Lower lobe of right lung (tissue), 2 donors: Measurements from ENCODE around the gene HIGD2B. TPM values are rescaled to one million over a fixed set of nuclear protein-coding genes. Genes with fewer than 3 reads are reported as not detected.
A peak's percentile ranks its signal among the peaks of the same experiment; 100 is the strongest.
"Not testable (repeated sequence)": the region's sequence is repeated elsewhere in the genome, so short reads cannot be mapped to it uniquely, and the experiment has no call there.

Source experiments
- ATAC-seq, 2 donors: fragments of 200-7000 bp; cut with Tn5 transposase; one replicate each; pipeline ENCODE4 v1.9.1; 2020 to 2022; ENCODE audit warnings: mild to moderate bottlenecking in 2 of 2, moderate library complexity in 2 of 2
- DNase-seq: peaks from one replicate; pipeline ENCODE4 v3.0.0-alpha.2; 2020
- H3K27ac ChIP-seq: fragments of 200-600 bp; one replicate; pipeline ENCODE4 v1.8.0; 2022
- H3K27me3 ChIP-seq: fragments of 200-600 bp; one replicate; pipeline ENCODE4 v1.8.0; 2022; ENCODE audit warnings: low read depth
- H3K36me3 ChIP-seq: fragments of 200-600 bp; one replicate; pipeline ENCODE4 v1.8.0; 2022; ENCODE audit warnings: mild to moderate bottlenecking
- H3K4me1 ChIP-seq: fragments of 200-600 bp; one replicate; pipeline ENCODE4 v1.8.0; 2022
- H3K4me3 ChIP-seq: fragments of 200-600 bp; one replicate; pipeline ENCODE4 v1.8.0; 2022; ENCODE audit warnings: mild to moderate bottlenecking
- H3K9me3 ChIP-seq: fragments of 200-600 bp; one replicate; pipeline ENCODE4 v1.8.0; 2022
- CTCF ChIP-seq: fragments of 200-600 bp; IDR thresholded peaks from one replicate; pipeline ENCODE4 v1.8.0; 2022; ENCODE audit warnings: antibody characterized with exemption, mild to moderate bottlenecking
- intact Hi-C: fragments of 100-400 bp; cut with DNase I; formaldehyde crosslinking; loops from one replicate; pipeline ENCODE4 v1.11.0; 2022
- total RNA-seq: library from RNA; stranded (reverse); fragmentation: NEBNext Ultra II Directional; extraction: Animal tissue kit (Norgen Biotek cat#: 25700); gene quantifications from one replicate; pipeline ENCODE4 v1.2.1, GENCODE V29; 2021
- donor health status: DM: no; HTN: yes; CAD: no; lungs with severe emphysema.

The HIGD2B gene
- total RNA-seq, 1 donor from 2014 or later: not detected

GRCh38 chr15:72722071-72722696, 36.2 kb upstream of the HIGD2B start:
- intact Hi-C loops: no loop called here
- Histone ChIP-seq H3K36me3 (peaks cover 27% of the 10 kb centered on the region), H3K27ac (no peak overlapping the region), H3K4me3 (no peak overlapping the region), H3K9me3 (no peaks in the 10 kb centered on the region), H3K27me3 (no peaks in the 10 kb centered on the region), H3K4me1 (no peaks in the 10 kb centered on the region)
- DNase-seq (peak; percentile 57), ATAC-seq (peak in 1 of 2 donors; percentile 61)
- TF ChIP-seq CTCF: peak; percentile 66

GRCh38 chr15:72708551-72709303, 22.7 kb upstream of the HIGD2B start:
- H3K4me1 ChIP-seq, DNase-seq, intact Hi-C loops, H3K27me3 ChIP-seq, H3K9me3 ChIP-seq, H3K4me3 ChIP-seq, ATAC-seq, H3K27ac ChIP-seq: not testable (repeated sequence)
- peaks cover 27% of the 10 kb centered on the region for H3K36me3 ChIP-seq

GRCh38 chr15:72706266-72706665, 20.3 kb upstream of the HIGD2B start:
- DNase-seq (no peak), ATAC-seq (no peak)
- no peak overlapping the region for H3K4me3 ChIP-seq
- H3K9me3 ChIP-seq: no peaks in the 10 kb centered on the region
- H3K36me3 ChIP-seq: peaks cover 6% of the 10 kb centered on the region
- TF ChIP-seq CTCF: no peak
- no peaks in the 10 kb centered on the region for H3K27me3 ChIP-seq
- intact Hi-C loops: no loop called here
- H3K27ac ChIP-seq: no peak overlapping the region
- H3K4me1 ChIP-seq: no peaks in the 10 kb centered on the region

- no peaks in the 10 kb centered on the region for H3K36me3 ChIP-seq
- no peak overlapping the region for H3K4me3 ChIP-seq
- no peaks in the 10 kb centered on the region for H3K9me3 ChIP-seq
- TF ChIP-seq CTCF: no peak
- H3K4me1 ChIP-seq: no peaks in the 10 kb centered on the region
- no peak overlapping the region for H3K27ac ChIP-seq
- intact Hi-C loops: no loop called here
- no peak for DNase-seq
- no peaks in the 10 kb centered on the region for H3K27me3 ChIP-seq
- ATAC-seq: no peak
These were observed 14.1 kb upstream of the HIGD2B start for GRCh38 chr15:72700076-72700475.

- no peaks in the 10 kb centered on the region for H3K36me3 ChIP-seq
- ATAC-seq (no peak), DNase-seq (no peak)
- intact Hi-C loops: no loop called here
- H3K27ac ChIP-seq: no peak overlapping the region
- H3K9me3 ChIP-seq: no peaks in the 10 kb centered on the region
- H3K4me3 ChIP-seq: no peak overlapping the region
- no peak for TF ChIP-seq CTCF
- no peaks in the 10 kb centered on the region for H3K27me3 ChIP-seq
- no peaks in the 10 kb centered on the region for H3K4me1 ChIP-seq
These were observed 13.0 kb upstream of the HIGD2B start for GRCh38 chr15:72698938-72699337.

- TF ChIP-seq CTCF: no peak
- no peak for ATAC-seq
- no peaks in the 10 kb centered on the region for H3K36me3 ChIP-seq
- no peaks in the 10 kb centered on the region for H3K9me3 ChIP-seq
- H3K4me1 ChIP-seq: peaks cover 14% of the 10 kb centered on the region
- no peak overlapping the region for H3K27ac ChIP-seq
- intact Hi-C loops: no loop called here
- DNase-seq: no peak
- H3K4me3 ChIP-seq: no peak overlapping the region
- H3K27me3 ChIP-seq: no peaks in the 10 kb centered on the region
These were observed 5.0 kb upstream of the HIGD2B start for GRCh38 chr15:72690938-72691337.
